ENCODE results near the gene CYP27B1.
"Not testable (repeated sequence)": the region's sequence is repeated elsewhere in the genome, so short reads cannot be mapped to it uniquely, and the experiment has no call there.

The CYP27B1 gene

GRCh38 chr12:57719777-57720605 lies 46.9 kb downstream of the CYP27B1 start:
- no peak for DNase-seq

- no peak for DNase-seq
Observed at GRCh38 chr12:57718641-57719528, 48.0 kb downstream of the CYP27B1 start.

GRCh38 chr12:57717846-57718640 lies 48.8 kb downstream of the CYP27B1 start:
- DNase-seq, result no peak

- DNase-seq, result no peak
Observed at GRCh38 chr12:57717131-57717530, 49.7 kb downstream of the CYP27B1 start.

- DNase-seq, result no peak
Observed at GRCh38 chr12:57716305-57716704, 50.6 kb downstream of the CYP27B1 start.

GRCh38 chr12:57715786-57716185 lies 51.1 kb downstream of the CYP27B1 start:
- no peak for DNase-seq

- DNase-seq, result not testable (repeated sequence)
Observed at GRCh38 chr12:57715036-57715748, 51.7 kb downstream of the CYP27B1 start.

GRCh38 chr12:57713209-57713608 lies 53.7 kb downstream of the CYP27B1 start:
- no peak for DNase-seq

GRCh38 chr12:57712701-57713100 lies 54.2 kb downstream of the CYP27B1 start:
- no peak for DNase-seq

Measured in fibroblast of skin of right quadriceps (primary cell).